HEK293 (cell line): ENCODE results near the gene PLK5.

Experiments
- KLF16 ChIP-seq: fragments of 450-650 bp; formaldehyde crosslinking; IDR thresholded peaks from 2 replicates; pipeline ENCODE4 v1.5.1; 2017; ENCODE audit warnings: missing biosample characterization, missing genetic modification characterization
- REPIN1 ChIP-seq: fragments of 450-650 bp; formaldehyde crosslinking; IDR thresholded peaks from 2 replicates; pipeline ENCODE4 v1.5.1; 2017; ENCODE audit warnings: missing biosample characterization, missing genetic modification characterization, low read depth
- SCRT2 ChIP-seq: fragments of 450-650 bp; formaldehyde crosslinking; IDR thresholded peaks from 2 replicates; pipeline ENCODE4 v1.5.1; 2016; ENCODE audit warnings: missing biosample characterization, missing genetic modification characterization
- ZFP69B ChIP-seq: fragments of 450-650 bp; formaldehyde crosslinking; IDR thresholded peaks from 2 replicates; pipeline ENCODE4 v1.5.1; 2016; ENCODE audit warnings: missing biosample characterization, missing genetic modification characterization
- ZNF10 ChIP-seq: fragments of 450-650 bp; formaldehyde crosslinking; IDR thresholded peaks from 2 replicates; pipeline ENCODE4 v1.5.1; 2017; ENCODE audit warnings: missing biosample characterization, missing genetic modification characterization
- ZNF112 ChIP-seq: fragments of 450-650 bp; formaldehyde crosslinking; IDR thresholded peaks from 2 replicates; pipeline ENCODE4 v1.5.0; 2017; ENCODE audit warnings: missing biosample characterization, missing genetic modification characterization
- ZNF146 ChIP-seq: fragments of 450-650 bp; formaldehyde crosslinking; IDR thresholded peaks from 2 replicates; pipeline ENCODE4 v1.5.1; 2016; ENCODE audit warnings: missing biosample characterization, missing genetic modification characterization
- ZNF266 ChIP-seq: fragments of 450-650 bp; formaldehyde crosslinking; IDR thresholded peaks from 2 replicates; pipeline ENCODE4 v1.5.1; 2016; ENCODE audit warnings: missing biosample characterization, missing genetic modification characterization, low read depth
- ZNF302 ChIP-seq: fragments of 450-650 bp; formaldehyde crosslinking; IDR thresholded peaks from 2 replicates; pipeline ENCODE4 v1.5.1; 2016; ENCODE audit warnings: missing biosample characterization, missing genetic modification characterization, low read depth
- ZNF391 ChIP-seq: fragments of 450-650 bp; formaldehyde crosslinking; IDR thresholded peaks from 2 replicates; pipeline ENCODE4 v1.5.1; 2016; ENCODE audit warnings: low read depth, missing biosample characterization, missing genetic modification characterization, borderline replicate concordance
- ZNF394 ChIP-seq: fragments of 450-650 bp; formaldehyde crosslinking; IDR thresholded peaks from 2 replicates; pipeline ENCODE4 v1.5.1; 2016; ENCODE audit warnings: missing biosample characterization, missing genetic modification characterization, mild to moderate bottlenecking, moderate library complexity, borderline replicate concordance
- ZNF510 ChIP-seq: fragments of 450-650 bp; formaldehyde crosslinking; IDR thresholded peaks from 2 replicates; pipeline ENCODE4 v1.5.1; 2018; ENCODE audit warnings: mild to moderate bottlenecking, missing genetic modification characterization, missing biosample characterization; ENCODE audit not compliant: insufficient replicate concordance
- ZNF571 ChIP-seq: fragments of 450-650 bp; formaldehyde crosslinking; IDR thresholded peaks from 2 replicates; pipeline ENCODE4 v1.5.0; 2017; ENCODE audit warnings: missing biosample characterization, missing genetic modification characterization
- ZNF645 ChIP-seq: fragments of 450-650 bp; formaldehyde crosslinking; IDR thresholded peaks from 2 replicates; pipeline ENCODE4; 2016; ENCODE audit warnings: missing biosample characterization, missing genetic modification characterization
- ZNF658 ChIP-seq: fragments of 450-650 bp; formaldehyde crosslinking; IDR thresholded peaks from 2 replicates; pipeline ENCODE4; 2016; ENCODE audit warnings: missing biosample characterization, missing genetic modification characterization
- ZNF747 ChIP-seq: fragments of 450-650 bp; formaldehyde crosslinking; IDR thresholded peaks from 2 replicates; pipeline ENCODE4 v1.5.1; 2016; ENCODE audit warnings: missing biosample characterization, missing genetic modification characterization
- ZNF776 ChIP-seq: fragments of 450-650 bp; formaldehyde crosslinking; IDR thresholded peaks from 2 replicates; pipeline ENCODE4 v1.5.0; 2017; ENCODE audit warnings: missing biosample characterization, missing genetic modification characterization, borderline replicate concordance
- ZNF777 ChIP-seq: fragments of 450-650 bp; formaldehyde crosslinking; IDR thresholded peaks from 2 replicates; pipeline ENCODE4 v1.5.1; 2017; ENCODE audit warnings: missing biosample characterization, missing genetic modification characterization, borderline replicate concordance
- TF ChIP-seq, protein P1 (sequence below): fragments of 450-650 bp; formaldehyde crosslinking; IDR thresholded peaks from 2 replicates; pipeline ENCODE4 v1.5.1; 2016; ENCODE audit warnings: missing biosample characterization, missing genetic modification characterization, borderline replicate concordance
- TF ChIP-seq, protein P2 (sequence below): fragments of 450-650 bp; formaldehyde crosslinking; IDR thresholded peaks from 2 replicates; pipeline ENCODE4 v1.5.1; 2016; ENCODE audit warnings: missing biosample characterization, missing genetic modification characterization
- TF ChIP-seq, protein P3 (sequence below): fragments of 450-650 bp; formaldehyde crosslinking; IDR thresholded peaks from 2 replicates; pipeline ENCODE4 v1.5.1; 2016; ENCODE audit warnings: missing biosample characterization, missing genetic modification characterization
- TF ChIP-seq, protein P4 (sequence below): fragments of 450-650 bp; formaldehyde crosslinking; IDR thresholded peaks from 2 replicates; pipeline ENCODE4 v1.5.1; 2017; ENCODE audit warnings: missing biosample characterization, mild to moderate bottlenecking, missing genetic modification characterization, moderate library complexity
- TF ChIP-seq, protein P5 (sequence below): fragments of 450-650 bp; formaldehyde crosslinking; conservative IDR thresholded peaks from 2 replicates; pipeline ENCODE4 v1.5.1; 2016; ENCODE audit warnings: low read depth, missing biosample characterization, missing genetic modification characterization

Gene PLK5

DNA sequence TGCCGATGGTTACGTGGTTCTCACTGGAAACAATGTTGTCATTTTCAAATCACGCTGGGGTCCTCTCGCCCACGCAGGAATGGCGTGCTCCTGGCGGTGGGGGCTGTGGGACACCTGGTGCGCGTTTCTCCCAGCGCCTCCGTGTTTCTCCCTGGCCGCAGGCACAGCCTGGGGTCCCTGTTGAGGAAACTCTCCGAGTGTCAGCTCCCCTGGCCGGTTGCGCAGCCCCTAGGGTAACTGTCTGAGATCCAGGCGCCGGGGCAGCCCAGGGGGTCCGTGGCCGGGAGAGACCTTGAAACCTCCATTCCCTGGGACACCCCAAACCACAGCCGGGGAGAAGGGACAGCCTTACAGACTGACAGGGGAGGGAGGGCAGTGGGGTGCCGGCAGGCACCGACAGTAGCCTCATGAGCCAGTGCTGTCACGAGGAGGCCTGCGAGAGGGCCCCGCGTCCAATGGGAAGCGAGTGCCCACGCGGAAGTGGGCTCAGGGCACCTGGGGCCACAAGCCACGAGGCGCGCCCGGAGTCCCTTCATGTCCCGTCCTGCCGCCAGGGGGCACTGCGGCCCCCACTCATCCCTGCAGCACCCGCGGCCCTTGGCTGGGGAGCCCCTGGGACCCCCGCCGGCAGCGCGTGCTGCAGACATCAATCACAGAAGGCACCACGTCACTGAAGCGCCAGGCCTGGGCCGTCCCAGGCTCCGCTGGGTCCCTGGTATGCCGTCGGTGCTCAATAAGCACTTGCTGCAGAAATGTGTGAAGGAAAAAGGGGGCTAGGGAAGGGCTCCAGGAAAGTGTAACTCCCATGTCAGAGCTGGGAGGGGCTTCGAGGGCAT, 20.6 kb upstream of the PLK5 start (continued):
- TF ChIP-seq ZNF510 (tag by site-specific recombination) (no peak), ZNF777 (tag by site-specific recombination) (no peak; the same call in 1 of the 2 replicates), ZNF776 (no peak), ZNF645 (no peak), ZNF146 (tag by site-specific recombination) (no peak), ZNF658 (tag by site-specific recombination) (no peak), ZNF394 (peak; percentile 56; the same call in 1 of the 2 replicates), ZNF266 (tag by site-specific recombination) (no peak), SCRT2 (no peak; the same call in 1 of the 2 replicates), REPIN1 (tag by site-specific recombination) (no peak), ZNF302 (tag by site-specific recombination) (no peak), ZNF112 (no peak), ZNF10 (peak; percentile 31; the same call in 1 of the 2 replicates), ZNF571 (tag by site-specific recombination) (no peak), KLF16 (tag by site-specific recombination) (peak; percentile 78), ZNF391 (peak; percentile 42; the same call in 1 of the 2 replicates), ZNF747 (no peak), ZFP69B (tag by site-specific recombination) (peak; percentile 90)
- TF ChIP-seq, protein P1, sequence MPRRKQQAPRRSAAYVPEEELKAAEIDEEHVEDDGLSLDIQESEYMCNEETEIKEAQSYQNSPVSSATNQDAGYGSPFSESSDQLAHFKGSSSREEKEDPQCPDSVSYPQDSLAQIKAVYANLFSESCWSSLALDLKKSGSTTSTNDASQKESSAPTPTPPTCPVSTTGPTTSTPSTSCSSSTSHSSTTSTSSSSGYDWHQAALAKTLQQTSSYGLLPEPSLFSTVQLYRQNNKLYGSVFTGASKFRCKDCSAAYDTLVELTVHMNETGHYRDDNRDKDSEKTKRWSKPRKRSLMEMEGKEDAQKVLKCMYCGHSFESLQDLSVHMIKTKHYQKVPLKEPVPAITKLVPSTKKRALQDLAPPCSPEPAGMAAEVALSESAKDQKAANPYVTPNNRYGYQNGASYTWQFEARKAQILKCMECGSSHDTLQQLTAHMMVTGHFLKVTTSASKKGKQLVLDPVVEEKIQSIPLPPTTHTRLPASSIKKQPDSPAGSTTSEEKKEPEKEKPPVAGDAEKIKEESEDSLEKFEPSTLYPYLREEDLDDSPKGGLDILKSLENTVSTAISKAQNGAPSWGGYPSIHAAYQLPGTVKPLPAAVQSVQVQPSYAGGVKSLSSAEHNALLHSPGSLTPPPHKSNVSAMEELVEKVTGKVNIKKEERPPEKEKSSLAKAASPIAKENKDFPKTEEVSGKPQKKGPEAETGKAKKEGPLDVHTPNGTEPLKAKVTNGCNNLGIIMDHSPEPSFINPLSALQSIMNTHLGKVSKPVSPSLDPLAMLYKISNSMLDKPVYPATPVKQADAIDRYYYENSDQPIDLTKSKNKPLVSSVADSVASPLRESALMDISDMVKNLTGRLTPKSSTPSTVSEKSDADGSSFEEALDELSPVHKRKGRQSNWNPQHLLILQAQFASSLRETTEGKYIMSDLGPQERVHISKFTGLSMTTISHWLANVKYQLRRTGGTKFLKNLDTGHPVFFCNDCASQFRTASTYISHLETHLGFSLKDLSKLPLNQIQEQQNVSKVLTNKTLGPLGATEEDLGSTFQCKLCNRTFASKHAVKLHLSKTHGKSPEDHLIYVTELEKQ (tag by site-specific recombination): 0 out of 2 replicates have a peak, but pooled peaks have one; percentile 44
- TF ChIP-seq, protein P2, sequence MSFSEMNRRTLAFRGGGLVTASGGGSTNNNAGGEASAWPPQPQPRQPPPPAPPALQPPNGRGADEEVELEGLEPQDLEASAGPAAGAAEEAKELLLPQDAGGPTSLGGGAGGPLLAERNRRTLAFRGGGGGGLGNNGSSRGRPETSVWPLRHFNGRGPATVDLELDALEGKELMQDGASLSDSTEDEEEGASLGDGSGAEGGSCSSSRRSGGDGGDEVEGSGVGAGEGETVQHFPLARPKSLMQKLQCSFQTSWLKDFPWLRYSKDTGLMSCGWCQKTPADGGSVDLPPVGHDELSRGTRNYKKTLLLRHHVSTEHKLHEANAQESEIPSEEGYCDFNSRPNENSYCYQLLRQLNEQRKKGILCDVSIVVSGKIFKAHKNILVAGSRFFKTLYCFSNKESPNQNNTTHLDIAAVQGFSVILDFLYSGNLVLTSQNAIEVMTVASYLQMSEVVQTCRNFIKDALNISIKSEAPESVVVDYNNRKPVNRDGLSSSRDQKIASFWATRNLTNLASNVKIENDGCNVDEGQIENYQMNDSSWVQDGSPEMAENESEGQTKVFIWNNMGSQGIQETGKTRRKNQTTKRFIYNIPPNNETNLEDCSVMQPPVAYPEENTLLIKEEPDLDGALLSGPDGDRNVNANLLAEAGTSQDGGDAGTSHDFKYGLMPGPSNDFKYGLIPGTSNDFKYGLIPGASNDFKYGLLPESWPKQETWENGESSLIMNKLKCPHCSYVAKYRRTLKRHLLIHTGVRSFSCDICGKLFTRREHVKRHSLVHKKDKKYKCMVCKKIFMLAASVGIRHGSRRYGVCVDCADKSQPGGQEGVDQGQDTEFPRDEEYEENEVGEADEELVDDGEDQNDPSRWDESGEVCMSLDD (tag by site-specific recombination): peak; percentile 94
- TF ChIP-seq, protein P3, sequence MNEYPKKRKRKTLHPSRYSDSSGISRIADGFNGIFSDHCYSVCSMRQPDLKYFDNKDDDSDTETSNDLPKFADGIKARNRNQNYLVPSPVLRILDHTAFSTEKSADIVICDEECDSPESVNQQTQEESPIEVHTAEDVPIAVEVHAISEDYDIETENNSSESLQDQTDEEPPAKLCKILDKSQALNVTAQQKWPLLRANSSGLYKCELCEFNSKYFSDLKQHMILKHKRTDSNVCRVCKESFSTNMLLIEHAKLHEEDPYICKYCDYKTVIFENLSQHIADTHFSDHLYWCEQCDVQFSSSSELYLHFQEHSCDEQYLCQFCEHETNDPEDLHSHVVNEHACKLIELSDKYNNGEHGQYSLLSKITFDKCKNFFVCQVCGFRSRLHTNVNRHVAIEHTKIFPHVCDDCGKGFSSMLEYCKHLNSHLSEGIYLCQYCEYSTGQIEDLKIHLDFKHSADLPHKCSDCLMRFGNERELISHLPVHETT (tag by site-specific recombination): 0 out of 2 replicates have a peak, but pooled peaks have one; percentile 44
- TF ChIP-seq, protein P4, sequence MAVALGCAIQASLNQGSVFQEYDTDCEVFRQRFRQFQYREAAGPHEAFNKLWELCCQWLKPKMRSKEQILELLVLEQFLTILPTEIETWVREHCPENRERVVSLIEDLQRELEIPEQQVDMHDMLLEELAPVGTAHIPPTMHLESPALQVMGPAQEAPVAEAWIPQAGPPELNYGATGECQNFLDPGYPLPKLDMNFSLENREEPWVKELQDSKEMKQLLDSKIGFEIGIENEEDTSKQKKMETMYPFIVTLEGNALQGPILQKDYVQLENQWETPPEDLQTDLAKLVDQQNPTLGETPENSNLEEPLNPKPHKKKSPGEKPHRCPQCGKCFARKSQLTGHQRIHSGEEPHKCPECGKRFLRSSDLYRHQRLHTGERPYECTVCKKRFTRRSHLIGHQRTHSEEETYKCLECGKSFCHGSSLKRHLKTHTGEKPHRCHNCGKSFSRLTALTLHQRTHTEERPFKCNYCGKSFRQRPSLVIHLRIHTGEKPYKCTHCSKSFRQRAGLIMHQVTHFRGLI (tag by site-specific recombination): no peak
- TF ChIP-seq, protein P5, sequence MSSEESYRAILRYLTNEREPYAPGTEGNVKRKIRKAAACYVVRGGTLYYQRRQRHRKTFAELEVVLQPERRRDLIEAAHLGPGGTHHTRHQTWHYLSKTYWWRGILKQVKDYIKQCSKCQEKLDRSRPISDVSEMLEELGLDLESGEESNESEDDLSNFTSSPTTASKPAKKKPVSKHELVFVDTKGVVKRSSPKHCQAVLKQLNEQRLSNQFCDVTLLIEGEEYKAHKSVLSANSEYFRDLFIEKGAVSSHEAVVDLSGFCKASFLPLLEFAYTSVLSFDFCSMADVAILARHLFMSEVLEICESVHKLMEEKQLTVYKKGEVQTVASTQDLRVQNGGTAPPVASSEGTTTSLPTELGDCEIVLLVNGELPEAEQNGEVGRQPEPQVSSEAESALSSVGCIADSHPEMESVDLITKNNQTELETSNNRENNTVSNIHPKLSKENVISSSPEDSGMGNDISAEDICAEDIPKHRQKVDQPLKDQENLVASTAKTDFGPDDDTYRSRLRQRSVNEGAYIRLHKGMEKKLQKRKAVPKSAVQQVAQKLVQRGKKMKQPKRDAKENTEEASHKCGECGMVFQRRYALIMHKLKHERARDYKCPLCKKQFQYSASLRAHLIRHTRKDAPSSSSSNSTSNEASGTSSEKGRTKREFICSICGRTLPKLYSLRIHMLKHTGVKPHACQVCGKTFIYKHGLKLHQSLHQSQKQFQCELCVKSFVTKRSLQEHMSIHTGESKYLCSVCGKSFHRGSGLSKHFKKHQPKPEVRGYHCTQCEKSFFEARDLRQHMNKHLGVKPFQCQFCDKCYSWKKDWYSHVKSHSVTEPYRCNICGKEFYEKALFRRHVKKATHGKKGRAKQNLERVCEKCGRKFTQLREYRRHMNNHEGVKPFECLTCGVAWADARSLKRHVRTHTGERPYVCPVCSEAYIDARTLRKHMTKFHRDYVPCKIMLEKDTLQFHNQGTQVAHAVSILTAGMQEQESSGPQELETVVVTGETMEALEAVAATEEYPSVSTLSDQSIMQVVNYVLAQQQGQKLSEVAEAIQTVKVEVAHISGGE: no peak
